ENCODE measurements around the gene MSS51.

MSS51 gene

GRCh38 chr10:73433538-73433867, at the start of gene MSS51:
Gene MSS51 (minus strand): TSS chr10:73433561. CDS start chr10:73428284, 5,277 bp downstream.
- DNase-seq: peak; percentile 76

DNA sequence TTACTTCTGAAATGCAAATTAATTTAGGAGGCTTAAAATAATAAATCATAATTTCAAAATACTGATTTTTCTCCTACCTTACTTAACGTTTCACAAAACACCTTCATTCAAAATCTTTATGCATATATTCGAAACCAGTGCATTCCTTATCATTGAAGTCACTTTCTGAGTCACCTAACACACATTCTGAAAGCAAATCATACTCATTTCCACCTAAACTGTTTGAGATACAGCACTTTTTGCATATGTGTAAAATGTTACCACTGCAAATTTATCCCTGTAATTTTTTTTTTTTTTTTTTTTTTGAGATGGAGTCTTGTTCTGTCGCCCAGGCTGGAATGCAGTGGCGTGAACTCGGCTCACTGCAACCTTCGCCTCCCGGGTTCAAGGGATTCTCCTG, 46.8 kb upstream of the MSS51 start:
- DNase-seq: no peak

- DNase-seq: no peak
Observed at GRCh38 chr10:73478636-73479035, 45.3 kb upstream of the MSS51 start.

- DNase-seq: no peak
Observed at GRCh38 chr10:73471226-73471625, 37.9 kb upstream of the MSS51 start.

DNA sequence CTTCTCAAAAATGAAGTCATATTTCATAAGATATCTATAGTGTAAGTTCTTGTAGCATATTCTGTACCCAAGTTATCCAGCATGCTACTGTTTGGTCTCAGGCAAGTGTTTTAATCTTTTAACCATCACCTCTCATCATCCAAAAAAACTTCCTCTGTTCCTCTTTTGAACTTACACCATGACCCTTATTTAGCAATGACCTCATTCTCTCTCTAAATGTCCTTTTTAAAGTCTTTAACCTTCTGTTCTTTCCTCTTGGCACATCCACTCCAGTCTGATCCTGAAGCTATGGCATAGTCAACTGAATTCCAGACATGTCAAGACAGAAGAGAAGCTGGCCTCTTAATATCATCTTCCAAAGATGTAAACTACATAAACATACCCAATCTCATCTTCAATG, 36.2 kb upstream of the MSS51 start:
- DNase-seq: no peak

GRCh38 chr10:73467206-73467605, 33.8 kb upstream of the MSS51 start:
- no peak for DNase-seq

- no peak for DNase-seq
Observed at GRCh38 chr10:73465978-73466726, 32.8 kb upstream of the MSS51 start.

DNA sequence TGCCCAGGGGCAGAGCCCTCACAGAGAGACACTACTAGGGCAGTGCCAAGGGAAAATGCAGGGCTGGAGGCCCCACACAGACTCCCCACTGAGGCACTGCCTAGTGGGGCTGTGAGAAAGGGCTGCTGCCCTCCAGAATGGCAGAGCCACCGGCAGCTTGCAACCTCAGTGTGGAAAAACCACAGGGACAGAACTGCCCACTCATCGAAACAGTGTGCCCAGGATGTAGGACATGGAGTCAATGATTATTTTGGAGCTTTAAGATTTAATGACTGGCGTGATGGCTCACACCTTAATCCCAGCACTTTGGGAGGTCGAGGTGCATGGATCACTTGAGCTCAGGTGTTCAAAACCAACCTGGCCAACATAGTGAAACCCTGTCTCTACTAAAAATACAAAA, 27.5 kb upstream of the MSS51 start:
- no peak for DNase-seq

- DNase-seq: no peak
Observed at GRCh38 chr10:73459683-73460314, 26.4 kb upstream of the MSS51 start.

DNA sequence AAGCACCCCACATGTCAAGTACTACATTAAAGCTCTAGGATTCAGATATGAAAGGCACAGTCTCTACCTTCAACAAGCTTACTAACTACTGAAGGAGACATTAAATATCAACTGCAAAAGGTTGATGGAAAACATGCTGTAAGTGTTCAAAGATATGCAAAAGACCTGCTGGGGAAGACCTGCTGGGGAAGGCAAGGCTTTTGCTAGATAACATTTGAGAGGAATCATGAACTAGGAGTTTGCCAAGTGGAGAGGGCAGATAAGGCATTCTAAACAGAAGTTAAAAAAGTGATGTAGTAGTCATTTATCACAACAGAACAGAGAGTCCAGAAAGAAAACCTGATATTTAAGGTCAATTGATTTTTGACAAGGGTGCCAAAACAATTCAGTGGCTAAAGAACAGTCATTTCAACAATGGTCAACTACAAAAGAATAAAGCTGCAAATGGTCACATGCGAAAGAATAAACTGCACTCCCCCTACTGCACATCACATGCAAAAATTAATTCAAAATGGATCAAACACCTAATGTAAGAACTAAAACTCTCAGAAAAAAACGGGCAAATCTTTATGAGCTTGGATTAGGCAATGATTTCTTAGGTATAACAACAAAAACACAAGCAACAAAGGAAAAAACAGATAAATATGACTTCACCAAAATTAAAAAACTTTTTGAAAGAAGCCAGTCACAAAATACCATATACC, 23.0 kb upstream of the MSS51 start:
- DNase-seq: no peak

GRCh38 chr10:73449113-73449512, 15.8 kb upstream of the MSS51 start:
- DNase-seq: no peak

GRCh38 chr10:73448384-73448783, 15.0 kb upstream of the MSS51 start:
- no peak for DNase-seq

DNA sequence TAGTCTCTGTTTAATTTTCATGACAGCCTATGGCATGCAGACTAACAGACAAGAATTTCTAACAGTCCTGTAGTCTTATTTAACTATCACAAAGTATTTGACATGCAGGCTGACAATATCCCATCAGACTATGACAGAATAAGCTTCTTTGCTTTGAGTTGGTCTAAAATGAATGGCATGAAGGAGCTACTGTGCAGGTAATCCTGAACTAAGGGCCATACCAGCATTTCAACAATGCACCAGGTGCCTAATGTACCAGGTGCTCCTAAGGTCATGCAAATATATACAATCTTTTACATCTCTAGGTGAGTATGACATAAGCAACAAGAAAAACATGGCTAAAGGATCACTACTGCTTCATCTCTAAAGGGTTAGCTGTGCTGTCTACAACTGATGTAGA, 13.6 kb upstream of the MSS51 start:
- no peak for DNase-seq

DNA sequence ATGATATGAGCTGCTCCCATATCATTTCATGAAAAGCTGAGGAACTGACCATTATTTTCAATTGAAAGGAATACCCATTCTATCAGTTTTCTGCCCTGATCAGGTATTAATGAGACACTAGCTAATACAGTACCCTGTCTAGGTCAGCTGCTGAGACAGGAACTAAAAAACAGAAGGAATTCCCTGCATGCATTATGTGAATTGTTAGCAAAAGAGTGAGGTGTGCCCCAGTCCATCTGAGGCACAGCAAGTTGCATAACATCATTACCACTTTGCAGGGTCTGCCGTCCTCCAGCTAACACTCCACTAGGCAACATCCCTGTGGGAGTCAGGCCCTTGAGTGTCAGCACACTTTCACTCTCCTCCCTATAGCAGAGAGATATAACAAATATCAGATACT, 11.1 kb upstream of the MSS51 start:
- no peak for DNase-seq

- no peak for DNase-seq
Observed at GRCh38 chr10:73439605-73440312, 6.4 kb upstream of the MSS51 start.

DNA sequence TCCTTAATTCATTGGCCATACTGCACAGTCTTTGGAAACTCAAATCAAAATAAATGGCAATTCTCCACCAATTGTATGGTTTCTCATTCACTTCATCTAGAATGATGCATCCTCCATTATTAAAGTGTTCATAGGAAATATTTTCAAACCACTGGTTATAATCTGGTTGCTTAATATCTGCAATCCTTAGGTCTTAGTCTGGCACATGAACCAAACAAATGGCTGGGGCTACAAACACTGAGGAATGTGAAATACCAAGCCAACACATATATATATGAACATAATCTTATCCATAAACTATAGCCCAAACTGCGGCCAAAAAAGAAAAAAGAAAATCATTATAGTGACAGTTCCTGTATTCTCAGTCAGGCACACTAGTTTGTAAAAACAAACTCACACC, 5.7 kb upstream of the MSS51 start:
- no peak for DNase-seq

DNA sequence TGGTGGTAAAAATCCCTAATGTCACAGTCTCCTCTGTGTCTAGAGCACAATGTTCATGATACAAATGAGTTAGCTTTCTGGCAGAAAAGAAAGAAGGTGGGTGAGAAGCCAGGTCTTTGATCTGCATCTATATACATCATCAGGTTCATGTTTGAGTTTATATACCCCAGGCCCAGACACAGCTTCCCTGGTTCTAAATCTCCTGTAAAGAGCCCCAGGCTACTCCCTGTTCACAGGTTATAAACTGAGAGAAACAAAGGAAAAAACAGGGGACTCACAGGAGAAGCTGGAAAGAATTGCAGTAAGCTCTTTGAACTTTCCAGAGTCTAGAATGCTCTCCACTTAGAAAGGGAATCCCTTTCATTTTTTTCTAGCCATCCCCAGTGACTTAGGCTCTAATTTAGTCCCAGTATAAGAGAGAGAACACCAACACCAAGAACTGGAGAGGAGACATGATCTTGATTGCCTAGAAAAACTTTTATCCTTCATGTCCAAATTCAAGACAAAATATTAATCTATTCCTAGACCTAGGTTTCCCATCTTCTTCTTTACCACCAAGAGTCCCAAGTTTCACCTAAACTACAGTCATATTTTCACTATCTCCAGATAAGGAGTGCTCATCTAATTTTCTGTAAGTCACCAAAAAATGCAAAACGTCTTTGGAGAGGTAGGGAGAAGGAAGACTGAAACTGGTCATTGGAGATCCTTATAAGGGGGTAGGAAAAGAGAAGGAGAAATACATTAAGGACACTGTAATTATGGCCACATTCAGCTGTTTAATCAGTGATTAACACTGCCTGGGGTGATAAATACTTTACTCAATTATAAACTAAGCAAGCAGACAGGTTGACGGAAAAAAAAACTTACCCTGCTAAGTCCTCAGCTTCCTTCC, 469 bp downstream of the MSS51 start:
- DNase-seq: no peak

- DNase-seq: no peak
Observed at GRCh38 chr10:73426318-73426717, 7.0 kb downstream of the MSS51 start.

GRCh38 chr10:73424478-73424877, 8.9 kb downstream of the MSS51 start:
- no peak for DNase-seq

GRCh38 chr10:73423309-73423708, 10.1 kb downstream of the MSS51 start:
- no peak for DNase-seq

GRCh38 chr10:73416571-73416970, 16.8 kb downstream of the MSS51 start:
- DNase-seq: no peak

GRCh38 chr10:73414230-73414945, 19.0 kb downstream of the MSS51 start:
- peak; percentile 9 for DNase-seq
